ENCODE results near the gene DEFB110. TPM values are rescaled to one million over a fixed set of nuclear protein-coding genes. Genes with fewer than 3 reads are reported as not detected.

DEFB110 gene
- total RNA-seq, 1 donor from 2014 or later, result not detected

DNA sequence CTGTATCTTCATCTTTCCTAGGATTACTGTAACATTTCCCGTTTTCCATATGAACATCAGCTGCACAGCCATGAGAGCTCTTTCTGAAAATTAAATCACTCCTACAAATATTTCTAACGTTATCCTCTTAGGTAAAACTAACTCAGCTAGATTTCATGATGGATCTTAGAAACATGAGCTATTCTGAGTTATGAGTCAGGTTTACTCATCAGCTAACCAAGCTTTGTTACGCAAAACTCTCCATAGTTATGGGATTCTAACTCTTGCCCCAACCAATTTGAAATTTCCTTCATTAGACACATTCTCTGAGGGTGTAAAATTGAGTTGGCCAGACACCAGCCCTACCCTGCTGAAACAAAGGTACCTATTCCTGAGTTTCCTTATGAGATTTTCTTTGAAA lies 14.0 kb downstream of the DEFB110 start:
- no peaks in the 10 kb centered on the region for H3F3A ChIP-seq (ENCODE audit: low read depth)
- no peaks in the 10 kb centered on the region for H4K20me1 ChIP-seq (ENCODE audit: low read depth)
- H3K27me3 ChIP-seq, result no peaks in the 10 kb centered on the region
- H3K36me3 ChIP-seq, result no peaks in the 10 kb centered on the region
- H3K9me3 ChIP-seq (ENCODE audit: low read depth), result no peaks in the 10 kb centered on the region
- H3K9ac ChIP-seq, result no peak overlapping the region
- DNase-seq (ENCODE audit: low spot score), result no peak
- Mint-ChIP-seq H3K9me3 (no peaks in the 10 kb centered on the region), H3K27me3 (ENCODE audit: insufficient read depth, low read depth) (no peaks in the 10 kb centered on the region), H3K36me3 (no peaks in the 10 kb centered on the region), H3K4me1 (no peaks in the 10 kb centered on the region), H3K4me3 (no peak overlapping the region), H3K27ac (no peak overlapping the region)
- no peaks in the 10 kb centered on the region for H3K4me1 ChIP-seq
- no peak overlapping the region for H2AFZ ChIP-seq (replicated peaks)
- H3K27ac ChIP-seq, result no peak overlapping the region
- TF ChIP-seq EZH2phosphoT487 (IDR thresholded peaks at IDR 0.05) (no peak), EZH2 (IDR thresholded peaks at IDR 0.05) (no peak)
- TF ChIP-seq, protein P1, sequence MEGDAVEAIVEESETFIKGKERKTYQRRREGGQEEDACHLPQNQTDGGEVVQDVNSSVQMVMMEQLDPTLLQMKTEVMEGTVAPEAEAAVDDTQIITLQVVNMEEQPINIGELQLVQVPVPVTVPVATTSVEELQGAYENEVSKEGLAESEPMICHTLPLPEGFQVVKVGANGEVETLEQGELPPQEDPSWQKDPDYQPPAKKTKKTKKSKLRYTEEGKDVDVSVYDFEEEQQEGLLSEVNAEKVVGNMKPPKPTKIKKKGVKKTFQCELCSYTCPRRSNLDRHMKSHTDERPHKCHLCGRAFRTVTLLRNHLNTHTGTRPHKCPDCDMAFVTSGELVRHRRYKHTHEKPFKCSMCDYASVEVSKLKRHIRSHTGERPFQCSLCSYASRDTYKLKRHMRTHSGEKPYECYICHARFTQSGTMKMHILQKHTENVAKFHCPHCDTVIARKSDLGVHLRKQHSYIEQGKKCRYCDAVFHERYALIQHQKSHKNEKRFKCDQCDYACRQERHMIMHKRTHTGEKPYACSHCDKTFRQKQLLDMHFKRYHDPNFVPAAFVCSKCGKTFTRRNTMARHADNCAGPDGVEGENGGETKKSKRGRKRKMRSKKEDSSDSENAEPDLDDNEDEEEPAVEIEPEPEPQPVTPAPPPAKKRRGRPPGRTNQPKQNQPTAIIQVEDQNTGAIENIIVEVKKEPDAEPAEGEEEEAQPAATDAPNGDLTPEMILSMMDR (IDR thresholded peaks at IDR 0.05), result no peak
- H3K4me2 ChIP-seq, result no peak overlapping the region
- H3K4me3 ChIP-seq, result no peak overlapping the region
- no peaks in the 10 kb centered on the region for H3K79me2 ChIP-seq (ENCODE audit: low read depth)

DNA sequence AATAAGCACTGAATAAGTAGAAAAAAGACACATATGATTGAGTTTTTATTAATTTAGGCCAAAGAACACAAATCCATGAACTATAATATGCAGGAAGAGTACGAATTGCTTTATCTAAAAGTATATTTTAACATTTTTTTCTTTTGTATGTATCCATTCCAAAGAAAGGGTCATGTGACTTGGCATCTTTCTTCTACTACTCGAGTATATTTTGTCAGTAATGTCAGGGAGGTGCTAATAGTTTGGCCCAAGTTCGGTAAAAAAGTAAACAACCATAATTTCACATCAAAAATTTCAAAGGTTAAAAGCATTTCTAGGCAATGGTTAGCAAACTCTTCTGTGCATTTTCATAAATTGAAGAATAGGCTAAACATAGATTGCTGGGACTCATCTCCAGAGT lies 18.7 kb downstream of the DEFB110 start:
- Histone ChIP-seq H3K27me3 (no peaks in the 10 kb centered on the region), H3K4me1 (no peaks in the 10 kb centered on the region), H3K9me3 (ENCODE audit: low read depth) (no peaks in the 10 kb centered on the region), H4K20me1 (ENCODE audit: low read depth) (no peaks in the 10 kb centered on the region), H3K79me2 (ENCODE audit: low read depth) (no peaks in the 10 kb centered on the region), H2AFZ (replicated peaks) (no peak overlapping the region), H3K36me3 (no peaks in the 10 kb centered on the region), H3K4me2 (no peak overlapping the region), H3K9ac (no peak overlapping the region), H3K27ac (no peak overlapping the region), H3F3A (ENCODE audit: low read depth) (no peaks in the 10 kb centered on the region), H3K4me3 (no peak overlapping the region)
- TF ChIP-seq EZH2phosphoT487 (IDR thresholded peaks at IDR 0.05), result no peak
- TF ChIP-seq, protein P1 (IDR thresholded peaks at IDR 0.05), result no peak
- TF ChIP-seq EZH2 (IDR thresholded peaks at IDR 0.05), result no peak
- H3K27me3 Mint-ChIP-seq (ENCODE audit: insufficient read depth, low read depth), result no peaks in the 10 kb centered on the region
- H3K36me3 Mint-ChIP-seq, result no peaks in the 10 kb centered on the region
- H3K4me3 Mint-ChIP-seq, result no peak overlapping the region
- no peaks in the 10 kb centered on the region for H3K9me3 Mint-ChIP-seq
- no peak overlapping the region for H3K27ac Mint-ChIP-seq
- no peak for DNase-seq (ENCODE audit: low spot score)
- no peaks in the 10 kb centered on the region for H3K4me1 Mint-ChIP-seq

GRCh38 chr6:49995278-49995677 lies 26.5 kb downstream of the DEFB110 start:
- H3K4me1 ChIP-seq, result no peaks in the 10 kb centered on the region
- H3K9ac ChIP-seq, result no peak overlapping the region
- H3K36me3 Mint-ChIP-seq, result no peaks in the 10 kb centered on the region

More at GRCh38 chr6:49995278-49995677, 26.5 kb downstream of the DEFB110 start:
- TF ChIP-seq, protein P1 (IDR thresholded peaks at IDR 0.05), result no peak
- TF ChIP-seq EZH2 (IDR thresholded peaks at IDR 0.05), result no peak
- TF ChIP-seq EZH2phosphoT487 (IDR thresholded peaks at IDR 0.05), result no peak
- H3K4me2 ChIP-seq, result no peak overlapping the region
- no peaks in the 10 kb centered on the region for H3K27me3 Mint-ChIP-seq (ENCODE audit: insufficient read depth, low read depth)
- H3K9me3 Mint-ChIP-seq, result no peaks in the 10 kb centered on the region
- DNase-seq (ENCODE audit: low spot score), result no peak
- H2AFZ ChIP-seq (replicated peaks), result no peak overlapping the region
- H3K27me3 ChIP-seq, result no peaks in the 10 kb centered on the region
- H4K20me1 ChIP-seq (ENCODE audit: low read depth), result no peaks in the 10 kb centered on the region
- no peaks in the 10 kb centered on the region for H3K4me1 Mint-ChIP-seq
- no peaks in the 10 kb centered on the region for H3K79me2 ChIP-seq (ENCODE audit: low read depth)
- no peak overlapping the region for H3K27ac ChIP-seq
- H3F3A ChIP-seq (ENCODE audit: low read depth), result no peaks in the 10 kb centered on the region
- H3K4me3 Mint-ChIP-seq, result no peak overlapping the region
- H3K27ac Mint-ChIP-seq, result no peak overlapping the region
- H3K9me3 ChIP-seq (ENCODE audit: low read depth), result no peaks in the 10 kb centered on the region
- H3K36me3 ChIP-seq, result no peaks in the 10 kb centered on the region
- no peak overlapping the region for H3K4me3 ChIP-seq

Measured in neural progenitor cell (in vitro differentiated cells).